ENCODE data around the gene MFN2.

- TF ChIP-seq EZH2 (IDR thresholded peaks at IDR 0.05; ENCODE audit: low read depth) (no peak), CTCF (conservative IDR thresholded peaks at IDR 0.05) (no peak)
Observed at GRCh38 chr1:12032161-12032621, 51.9 kb downstream of the MFN2 start.
